ENCODE data around the gene ADAMTS19.

ADAMTS19 gene

DNA sequence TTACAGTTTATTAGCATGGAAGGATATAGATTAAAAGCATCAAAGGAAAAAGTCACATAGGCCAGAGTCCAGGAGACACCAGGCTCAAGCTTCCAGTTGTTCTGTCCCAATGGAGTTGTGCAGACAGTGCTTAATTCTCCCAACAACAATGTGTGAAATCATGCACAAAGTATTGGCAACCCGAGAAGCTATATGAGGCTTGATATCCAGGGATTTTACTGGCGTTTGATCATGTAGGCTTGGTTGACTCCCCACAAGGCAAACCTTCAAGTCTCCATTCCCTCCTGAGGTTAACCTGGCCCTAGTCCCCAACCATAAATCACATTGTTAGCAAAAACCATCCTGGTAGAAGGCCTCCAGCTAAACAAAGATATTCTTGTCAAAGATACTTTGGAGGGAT, 141.5 kb downstream of the ADAMTS19 start:
- TF ChIP-seq CTCF (IDR thresholded peaks at IDR 0.05; ENCODE audit: low read length, missing control alignments), result no peak
- H3K4me3 ChIP-seq (replicated peaks; ENCODE audit: low read depth, low read length), result no peak overlapping the region
- DNase-seq (ENCODE audit: low read depth), result no peak

DNA sequence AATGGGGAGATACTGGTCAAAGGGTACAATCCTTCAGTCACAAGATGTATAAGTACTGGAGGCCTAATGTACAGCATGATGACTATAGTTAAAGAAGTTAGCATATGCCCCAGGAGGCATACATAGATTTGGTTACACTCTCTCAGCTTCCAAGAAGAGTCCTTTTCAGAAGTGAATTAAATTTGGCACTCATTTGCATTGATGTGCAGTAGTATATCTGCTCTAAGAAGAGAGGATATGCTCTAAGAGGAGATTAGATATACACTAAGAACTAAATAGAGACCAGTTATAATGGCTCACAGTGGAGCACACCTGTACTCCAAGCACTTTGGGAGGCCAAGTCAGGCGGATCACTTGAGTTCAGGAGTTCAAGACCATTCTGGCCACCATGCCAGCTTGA, 148.3 kb downstream of the ADAMTS19 start:
- TF ChIP-seq CTCF (IDR thresholded peaks at IDR 0.05; ENCODE audit: low read length, missing control alignments), result no peak
- H3K4me3 ChIP-seq (replicated peaks; ENCODE audit: low read depth, low read length), result no peak overlapping the region
- DNase-seq (ENCODE audit: low read depth), result no peak

DNA sequence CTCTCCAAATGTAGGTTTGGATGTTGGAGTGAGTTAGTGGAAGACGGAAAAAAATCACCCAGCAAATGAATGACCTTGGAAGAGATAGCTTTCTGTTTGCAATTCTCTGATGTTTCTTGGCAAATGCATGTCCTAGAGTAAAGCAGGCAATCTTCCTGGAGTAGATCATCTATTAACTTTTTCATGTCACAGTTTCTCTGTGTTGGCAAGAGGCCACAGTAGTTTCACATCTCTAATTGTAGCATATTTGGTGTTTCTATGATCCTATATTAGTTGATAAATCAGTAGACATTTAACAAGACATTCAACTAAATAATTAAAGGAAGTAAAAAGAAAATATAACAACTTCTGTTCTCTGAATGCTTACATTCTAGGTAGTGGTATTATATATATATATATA, 149.6 kb downstream of the ADAMTS19 start:
- TF ChIP-seq CTCF (IDR thresholded peaks at IDR 0.05; ENCODE audit: low read length, missing control alignments), result no peak
- DNase-seq (ENCODE audit: low read depth), result no peak
- H3K4me3 ChIP-seq (replicated peaks; ENCODE audit: low read depth, low read length), result no peak overlapping the region

GRCh38 chr5:129616517-129616916, 156.4 kb downstream of the ADAMTS19 start:
- H3K4me3 ChIP-seq (replicated peaks; ENCODE audit: low read depth, low read length), result no peak overlapping the region
- TF ChIP-seq CTCF (IDR thresholded peaks at IDR 0.05; ENCODE audit: low read length, missing control alignments), result no peak
- no peak for DNase-seq (ENCODE audit: low read depth)

DNA sequence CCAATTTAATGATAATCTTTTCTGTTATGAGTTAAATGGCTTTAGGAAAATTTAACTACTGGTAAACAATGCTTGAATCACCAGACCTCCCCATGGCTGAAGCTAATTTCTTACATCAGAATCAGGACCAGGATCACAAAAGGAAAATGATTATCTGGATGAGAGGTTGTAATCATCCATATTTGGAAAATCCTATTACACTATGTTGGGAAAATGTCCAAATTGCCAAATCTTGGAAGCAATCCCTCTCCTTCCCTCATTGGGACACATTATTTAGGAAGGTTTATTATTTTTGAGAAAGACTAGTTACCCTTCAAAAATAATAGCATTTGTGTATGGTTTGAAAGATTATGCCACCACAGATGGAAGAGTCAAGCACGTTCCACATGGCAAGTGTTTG, 157.1 kb downstream of the ADAMTS19 start:
- no peak overlapping the region for H3K4me3 ChIP-seq (replicated peaks; ENCODE audit: low read depth, low read length)

GRCh38 chr5:129619782-129620181, 159.7 kb downstream of the ADAMTS19 start:
- TF ChIP-seq CTCF (IDR thresholded peaks at IDR 0.05; ENCODE audit: low read length, missing control alignments), result no peak
- H3K4me3 ChIP-seq (replicated peaks; ENCODE audit: low read depth, low read length), result no peak overlapping the region
- no peak for DNase-seq (ENCODE audit: low read depth)

More for the DNA sequence above, 157.1 kb downstream of the ADAMTS19 start:
- DNase-seq (ENCODE audit: low read depth), result no peak
- TF ChIP-seq CTCF (IDR thresholded peaks at IDR 0.05; ENCODE audit: low read length, missing control alignments), result no peak

GRCh38 chr5:129622531-129622930, 162.4 kb downstream of the ADAMTS19 start:
- no peak overlapping the region for H3K4me3 ChIP-seq (replicated peaks; ENCODE audit: low read depth, low read length)
- no peak for TF ChIP-seq CTCF (IDR thresholded peaks at IDR 0.05; ENCODE audit: low read length, missing control alignments)
- DNase-seq (ENCODE audit: low read depth), result no peak
